ENCODE measurements around the gene TUBA4A.
"Not testable (repeated sequence)": the region's sequence is repeated elsewhere in the genome, so short reads cannot be mapped to it uniquely, and the experiment has no call there.

TUBA4A gene

GRCh38 chr2:219273937-219274336, 20.2 kb upstream of the TUBA4A start:
- H3K27me3 ChIP-seq (ENCODE audit: control insufficient read depth in 1 of 2, insufficient read depth in 2 of 2, low read length in 2 of 2), result no peaks in the 10 kb centered on the region
- no peak overlapping the region for H3K27ac ChIP-seq (ENCODE audit: low read depth, low read length)
- no peak overlapping the region for H3K9ac ChIP-seq (ENCODE audit: low read length)
- H3K9me3 ChIP-seq (ENCODE audit: low read length), result no peaks in the 10 kb centered on the region
- peaks cover 15% of the 10 kb centered on the region for H3K4me1 ChIP-seq (ENCODE audit: insufficient read depth, low read length)
- H3K4me3 ChIP-seq (ENCODE audit: low read depth in 1 of 2, low read length in 2 of 2), result no peak overlapping the region
- H3K36me3 ChIP-seq (ENCODE audit: insufficient read depth, low read length), result no peaks in the 10 kb centered on the region

- Histone ChIP-seq H3K27me3 (ENCODE audit: control insufficient read depth in 1 of 2, insufficient read depth in 2 of 2, low read length in 2 of 2) (no peaks in the 10 kb centered on the region), H3K9ac (ENCODE audit: low read length) (no peak overlapping the region), H3K36me3 (ENCODE audit: insufficient read depth, low read length) (no peaks in the 10 kb centered on the region), H3K9me3 (ENCODE audit: low read length) (no peaks in the 10 kb centered on the region), H3K4me1 (ENCODE audit: insufficient read depth, low read length) (peaks cover 6% of the 10 kb centered on the region), H3K27ac (ENCODE audit: low read depth, low read length) (no peak overlapping the region), H3K4me3 (ENCODE audit: low read depth in 1 of 2, low read length in 2 of 2) (no peak overlapping the region)
Observed at GRCh38 chr2:219272995-219273394, 19.3 kb upstream of the TUBA4A start.

- no peak overlapping the region for H3K27ac ChIP-seq (ENCODE audit: low read depth, low read length)
- H3K9ac ChIP-seq (ENCODE audit: low read length), result no peak overlapping the region
- no peaks in the 10 kb centered on the region for H3K36me3 ChIP-seq (ENCODE audit: insufficient read depth, low read length)
- no peaks in the 10 kb centered on the region for H3K27me3 ChIP-seq (ENCODE audit: control insufficient read depth in 1 of 2, insufficient read depth in 2 of 2, low read length in 2 of 2)
- H3K4me1 ChIP-seq (ENCODE audit: insufficient read depth, low read length), result no peaks in the 10 kb centered on the region
- H3K4me3 ChIP-seq (ENCODE audit: low read depth in 1 of 2, low read length in 2 of 2), result no peak overlapping the region
- no peaks in the 10 kb centered on the region for H3K9me3 ChIP-seq (ENCODE audit: low read length)
Observed at GRCh38 chr2:219272356-219272755, 18.6 kb upstream of the TUBA4A start.

GRCh38 chr2:219271021-219271420, 17.3 kb upstream of the TUBA4A start:
- no peak overlapping the region for H3K27ac ChIP-seq (ENCODE audit: low read depth, low read length)
- no peaks in the 10 kb centered on the region for H3K36me3 ChIP-seq (ENCODE audit: insufficient read depth, low read length)
- no peaks in the 10 kb centered on the region for H3K27me3 ChIP-seq (ENCODE audit: control insufficient read depth in 1 of 2, insufficient read depth in 2 of 2, low read length in 2 of 2)
- no peak overlapping the region for H3K4me3 ChIP-seq (ENCODE audit: low read depth in 1 of 2, low read length in 2 of 2)
- no peak overlapping the region for H3K9ac ChIP-seq (ENCODE audit: low read length)
- H3K4me1 ChIP-seq (ENCODE audit: insufficient read depth, low read length), result no peaks in the 10 kb centered on the region
- no peaks in the 10 kb centered on the region for H3K9me3 ChIP-seq (ENCODE audit: low read length)

GRCh38 chr2:219270055-219270372, 16.3 kb upstream of the TUBA4A start:
- H3K27ac ChIP-seq (ENCODE audit: low read depth, low read length), result no peak overlapping the region
- no peaks in the 10 kb centered on the region for H3K9me3 ChIP-seq (ENCODE audit: low read length)
- no peak overlapping the region for H3K4me3 ChIP-seq (ENCODE audit: low read depth in 1 of 2, low read length in 2 of 2)
- H3K36me3 ChIP-seq (ENCODE audit: insufficient read depth, low read length), result no peaks in the 10 kb centered on the region
- no peaks in the 10 kb centered on the region for H3K4me1 ChIP-seq (ENCODE audit: insufficient read depth, low read length)
- H3K27me3 ChIP-seq (ENCODE audit: control insufficient read depth in 1 of 2, insufficient read depth in 2 of 2, low read length in 2 of 2), result no peaks in the 10 kb centered on the region
- H3K9ac ChIP-seq (ENCODE audit: low read length), result no peak overlapping the region

- Histone ChIP-seq H3K27ac (ENCODE audit: low read depth, low read length) (no peak overlapping the region), H3K4me1 (ENCODE audit: insufficient read depth, low read length) (no peaks in the 10 kb centered on the region), H3K4me3 (ENCODE audit: low read depth in 1 of 2, low read length in 2 of 2) (no peak overlapping the region), H3K36me3 (ENCODE audit: insufficient read depth, low read length) (no peaks in the 10 kb centered on the region), H3K9me3 (ENCODE audit: low read length) (no peaks in the 10 kb centered on the region), H3K9ac (ENCODE audit: low read length) (no peak overlapping the region), H3K27me3 (ENCODE audit: control insufficient read depth in 1 of 2, insufficient read depth in 2 of 2, low read length in 2 of 2) (no peaks in the 10 kb centered on the region)
Observed at GRCh38 chr2:219269362-219270054, 15.8 kb upstream of the TUBA4A start.

GRCh38 chr2:219268294-219268693, 14.6 kb upstream of the TUBA4A start:
- H3K27me3 ChIP-seq (ENCODE audit: control insufficient read depth in 1 of 2, insufficient read depth in 2 of 2, low read length in 2 of 2), result no peaks in the 10 kb centered on the region
- H3K9me3 ChIP-seq (ENCODE audit: low read length), result no peaks in the 10 kb centered on the region
- no peaks in the 10 kb centered on the region for H3K4me1 ChIP-seq (ENCODE audit: insufficient read depth, low read length)
- no peak overlapping the region for H3K9ac ChIP-seq (ENCODE audit: low read length)
- H3K4me3 ChIP-seq (ENCODE audit: low read depth in 1 of 2, low read length in 2 of 2), result no peak overlapping the region
- no peak overlapping the region for H3K27ac ChIP-seq (ENCODE audit: low read depth, low read length)
- H3K36me3 ChIP-seq (ENCODE audit: insufficient read depth, low read length), result no peaks in the 10 kb centered on the region

- no peaks in the 10 kb centered on the region for H3K4me1 ChIP-seq (ENCODE audit: insufficient read depth, low read length)
- no peak overlapping the region for H3K27ac ChIP-seq (ENCODE audit: low read depth, low read length)
- H3K4me3 ChIP-seq (ENCODE audit: low read depth in 1 of 2, low read length in 2 of 2), result no peak overlapping the region
- no peaks in the 10 kb centered on the region for H3K36me3 ChIP-seq (ENCODE audit: insufficient read depth, low read length)
- no peak overlapping the region for H3K9ac ChIP-seq (ENCODE audit: low read length)
- no peaks in the 10 kb centered on the region for H3K9me3 ChIP-seq (ENCODE audit: low read length)
- no peaks in the 10 kb centered on the region for H3K27me3 ChIP-seq (ENCODE audit: control insufficient read depth in 1 of 2, insufficient read depth in 2 of 2, low read length in 2 of 2)
Observed at GRCh38 chr2:219266886-219267285, 13.2 kb upstream of the TUBA4A start.

GRCh38 chr2:219266232-219266631, 12.5 kb upstream of the TUBA4A start:
- Histone ChIP-seq H3K4me3 (ENCODE audit: low read depth in 1 of 2, low read length in 2 of 2) (no peak overlapping the region), H3K9me3 (ENCODE audit: low read length) (no peaks in the 10 kb centered on the region), H3K27ac (ENCODE audit: low read depth, low read length) (no peak overlapping the region), H3K4me1 (ENCODE audit: insufficient read depth, low read length) (no peaks in the 10 kb centered on the region), H3K27me3 (ENCODE audit: control insufficient read depth in 1 of 2, insufficient read depth in 2 of 2, low read length in 2 of 2) (no peaks in the 10 kb centered on the region), H3K9ac (ENCODE audit: low read length) (no peak overlapping the region), H3K36me3 (ENCODE audit: insufficient read depth, low read length) (no peaks in the 10 kb centered on the region)

GRCh38 chr2:219261024-219261855, 7.5 kb upstream of the TUBA4A start:
- H3K4me1 ChIP-seq (ENCODE audit: insufficient read depth, low read length), result no peaks in the 10 kb centered on the region
- H3K9me3 ChIP-seq (ENCODE audit: low read length), result no peaks in the 10 kb centered on the region
- H3K27me3 ChIP-seq (ENCODE audit: control insufficient read depth in 1 of 2, insufficient read depth in 2 of 2, low read length in 2 of 2), result no peaks in the 10 kb centered on the region
- H3K27ac ChIP-seq (ENCODE audit: low read depth, low read length), result no peak overlapping the region
- no peak overlapping the region for H3K9ac ChIP-seq (ENCODE audit: low read length)
- no peaks in the 10 kb centered on the region for H3K36me3 ChIP-seq (ENCODE audit: insufficient read depth, low read length)
- no peak overlapping the region for H3K4me3 ChIP-seq (ENCODE audit: low read depth in 1 of 2, low read length in 2 of 2)

- not testable (repeated sequence) for H3K27ac ChIP-seq (ENCODE audit: low read depth, low read length); H3K27me3 ChIP-seq (ENCODE audit: control insufficient read depth in 1 of 2, insufficient read depth in 2 of 2, low read length in 2 of 2); H3K9me3 ChIP-seq (ENCODE audit: low read length); H3K36me3 ChIP-seq (ENCODE audit: insufficient read depth, low read length); H3K4me1 ChIP-seq (ENCODE audit: insufficient read depth, low read length); H3K4me3 ChIP-seq (ENCODE audit: low read depth in 1 of 2, low read length in 2 of 2); H3K9ac ChIP-seq (ENCODE audit: low read length)
Observed at GRCh38 chr2:219258942-219259341, 5.2 kb upstream of the TUBA4A start.

Measured in muscle layer of colon (tissue), 2 donors.